Naive thymus-derived CD8-positive, alpha-beta T cell (primary cell): Measurements from ENCODE around the gene HS3ST2. TPM values are rescaled to one million over a fixed set of nuclear protein-coding genes. Genes with fewer than 3 reads are reported as not detected.
"Not testable (repeated sequence)": the region's sequence is repeated elsewhere in the genome, so short reads cannot be mapped to it uniquely, and the experiment has no call there.

ENCODE experiments used
- ATAC-seq, 2 donors: fragments of 150-1000 bp; cut with Tn5 transposase in 1 of 2; sonication (Bioruptor Pico), chemical (Tn5 transposase) in 1 of 2; 1 replicate in 1 of 2; 2 replicates in 1 of 2; pipeline ENCODE4 v1.10.0; 2021; ENCODE audit warnings: mild to moderate bottlenecking in 2 of 2, moderate library complexity in 2 of 2
- POLR2A ChIA-PET: fragments of 350-600 bp; sonication (Branson Sonifier 250); formaldehyde crosslinking; loops from one replicate; lab custom pipeline; 2021; ENCODE audit warnings: antibody characterized with exemption; lab: Charles Lee
- DNase-seq, 10 donors: peaks; one replicate each; pipeline versions ENCODE4 v3.0.0 to v3.0.0-alpha.2; 2020 to 2022
- H3K27ac Mint-ChIP-seq, 10 donors: one replicate each; pipeline ENCODE4 v1.8.0; 2020 to 2022; ENCODE audit warnings: mild to moderate bottlenecking in 10 of 10, mixed read lengths in 10 of 10, moderate library complexity in 4 of 10, inconsistent platforms in 1 of 10
- H3K27me3 Mint-ChIP-seq, 5 donors: one replicate each; pipeline ENCODE4 v1.8.0; 2021 to 2022; ENCODE audit warnings: mixed read lengths in 5 of 5
- H3K36me3 Mint-ChIP-seq, 3 donors: one replicate each; pipeline ENCODE4 v1.8.0; 2020 to 2022; ENCODE audit warnings: mixed read lengths in 3 of 3, mild to moderate bottlenecking in 2 of 3, inconsistent platforms in 1 of 3
- H3K4me1 Mint-ChIP-seq, 4 donors: one replicate each; pipeline ENCODE4 v1.8.0; 2021 to 2022; ENCODE audit warnings: mixed read lengths in 4 of 4
- H3K4me3 Mint-ChIP-seq, 10 donors: one replicate each; pipeline ENCODE4 v1.8.0; 2020 to 2022; ENCODE audit warnings: mild to moderate bottlenecking in 10 of 10, mixed read lengths in 10 of 10, moderate library complexity in 6 of 10, inconsistent platforms in 1 of 10
- H3K9me3 Mint-ChIP-seq, 9 donors: one replicate each; pipeline ENCODE4 v1.8.0; 2020 to 2022; ENCODE audit warnings: mixed read lengths in 9 of 9, mild to moderate bottlenecking in 3 of 9, inconsistent platforms in 1 of 9, moderate library complexity in 1 of 9
- polyA plus RNA-seq, 3 donors: library from polyadenylated mRNA; unstranded; fragments of 300-500 nt; fragmentation: Illumina TruSeq; gene quantifications; one replicate each; pipeline ENCODE4 v1.2.3, GENCODE V29; 2021
- total RNA-seq, 8 experiments: library from RNA in 2 of 8; stranded (reverse) in 2 of 8; gene quantifications; one replicate each; pipeline ENCODE4 v1.2.3 and lab custom pipeline; 2021 to 2026

The HS3ST2 gene
- total and polyA plus RNA-seq, 5 experiments from 2014 or later = not detected

GRCh38 chr16:22897184-22897583 lies 83.2 kb downstream of the HS3ST2 start:
- DNase-seq (no peak), ATAC-seq (no peak)
- peaks cover 8 to 38% (median 22%) of the 10 kb centered on the region in 5 donors for H3K27me3 Mint-ChIP-seq
- H3K4me3 Mint-ChIP-seq = no peak overlapping the region
- peaks cover 0 to 3% (median 0%) of the 10 kb centered on the region in 9 donors for H3K9me3 Mint-ChIP-seq
- no peak overlapping the region for H3K27ac Mint-ChIP-seq
- H3K36me3 Mint-ChIP-seq = no peaks in the 10 kb centered on the region
- no peaks in the 10 kb centered on the region for H3K4me1 Mint-ChIP-seq
- POLR2A ChIA-PET = no interaction called here

DNA sequence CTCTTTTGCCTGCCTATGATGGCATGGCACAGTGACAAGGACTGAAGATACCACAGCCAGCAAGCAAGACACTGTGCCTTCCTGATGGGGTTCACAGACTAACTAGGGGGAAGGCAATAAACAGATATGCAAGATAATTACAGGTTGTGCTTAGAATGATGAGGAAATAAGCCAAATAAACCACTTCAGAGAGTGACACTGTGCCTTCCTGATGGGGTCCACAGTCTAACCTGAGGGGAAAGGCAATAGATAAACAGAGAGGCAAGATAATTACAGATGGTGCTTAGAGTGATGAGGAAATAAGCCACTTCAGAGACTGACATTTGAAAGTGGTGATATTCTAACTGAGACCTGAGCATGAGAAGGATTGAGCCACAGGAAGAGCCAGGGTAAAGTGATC lies 84.2 kb downstream of the HS3ST2 start:
- ATAC-seq = no peak
- Mint-ChIP-seq H3K36me3 (no peaks in the 10 kb centered on the region), H3K27ac (no peak overlapping the region), H3K27me3 (peaks cover 13 to 38% (median 22%) of the 10 kb centered on the region in 5 donors), H3K9me3 (peaks cover 0 to 3% (median 0%) of the 10 kb centered on the region in 9 donors), H3K4me1 (no peaks in the 10 kb centered on the region), H3K4me3 (no peak overlapping the region)
- POLR2A ChIA-PET = no interaction called here
- no peak for DNase-seq

GRCh38 chr16:22898874-22899348 lies 84.9 kb downstream of the HS3ST2 start:
- H3K36me3 Mint-ChIP-seq = no peaks in the 10 kb centered on the region
- POLR2A ChIA-PET = no interaction called here
- ATAC-seq = no peak
- H3K27ac Mint-ChIP-seq = no peak overlapping the region
- peaks cover 13 to 36% (median 22%) of the 10 kb centered on the region in 5 donors for H3K27me3 Mint-ChIP-seq
- H3K9me3 Mint-ChIP-seq = peaks cover 0 to 3% (median 0%) of the 10 kb centered on the region in 9 donors
- no peaks in the 10 kb centered on the region for H3K4me1 Mint-ChIP-seq
- peak in 7 of 10 donors; percentile 5 to 34 (median 9) for DNase-seq
- no peak overlapping the region for H3K4me3 Mint-ChIP-seq

- H3K4me3 Mint-ChIP-seq, ATAC-seq, H3K4me1 Mint-ChIP-seq, H3K9me3 Mint-ChIP-seq, POLR2A ChIA-PET, DNase-seq, H3K27ac Mint-ChIP-seq, H3K36me3 Mint-ChIP-seq: not testable (repeated sequence)
- peaks cover 14 to 29% (median 21%) of the 10 kb centered on the region in 5 donors for H3K27me3 Mint-ChIP-seq
Observed at GRCh38 chr16:22899567-22899966, 85.6 kb downstream of the HS3ST2 start.

- DNase-seq = no peak
- no peak for ATAC-seq
- no peak overlapping the region for H3K4me3 Mint-ChIP-seq
- POLR2A ChIA-PET = no interaction called here
- no peak overlapping the region for H3K27ac Mint-ChIP-seq
- no peaks in the 10 kb centered on the region for H3K4me1 Mint-ChIP-seq
- peaks cover 0 to 3% (median 0%) of the 10 kb centered on the region in 9 donors for H3K9me3 Mint-ChIP-seq
- peaks cover 17 to 36% (median 18%) of the 10 kb centered on the region in 5 donors for H3K27me3 Mint-ChIP-seq
- H3K36me3 Mint-ChIP-seq = no peaks in the 10 kb centered on the region
Observed at GRCh38 chr16:22900863-22901262, 86.9 kb downstream of the HS3ST2 start.

- ATAC-seq (no peak), DNase-seq (no peak)
- Mint-ChIP-seq H3K36me3 (no peaks in the 10 kb centered on the region), H3K27me3 (peaks cover 12 to 30% (median 14%) of the 10 kb centered on the region in 5 donors), H3K27ac (no peak overlapping the region), H3K4me1 (no peaks in the 10 kb centered on the region), H3K9me3 (peaks cover 0 to 3% (median 0%) of the 10 kb centered on the region in 9 donors), H3K4me3 (no peak overlapping the region)
- POLR2A ChIA-PET = no interaction called here
Observed at GRCh38 chr16:22901563-22901962, 87.6 kb downstream of the HS3ST2 start.

- no peak for ATAC-seq
- no peak overlapping the region for H3K4me3 Mint-ChIP-seq
- H3K4me1 Mint-ChIP-seq = no peaks in the 10 kb centered on the region
- H3K9me3 Mint-ChIP-seq = no peaks in the 10 kb centered on the region
- POLR2A ChIA-PET = no interaction called here
- H3K27ac Mint-ChIP-seq = no peak overlapping the region
- peaks cover 9 to 24% (median 14%) of the 10 kb centered on the region in 5 donors for H3K27me3 Mint-ChIP-seq
- DNase-seq = no peak
- H3K36me3 Mint-ChIP-seq = no peaks in the 10 kb centered on the region
Observed at GRCh38 chr16:22903716-22904115, 89.8 kb downstream of the HS3ST2 start.

GRCh38 chr16:22912654-22913053 lies 98.7 kb downstream of the HS3ST2 start:
- Mint-ChIP-seq H3K27ac (no peak overlapping the region), H3K36me3 (no peaks in the 10 kb centered on the region), H3K4me1 (no peaks in the 10 kb centered on the region), H3K27me3 (peaks cover 2 to 12% (median 7%) of the 10 kb centered on the region in 5 donors), H3K4me3 (no peak overlapping the region), H3K9me3 (no peaks in the 10 kb centered on the region)
- POLR2A ChIA-PET = no interaction called here
- DNase-seq (no peak), ATAC-seq (no peak)

GRCh38 chr16:22915003-22915402 lies 101.0 kb downstream of the HS3ST2 start:
- POLR2A ChIA-PET = no interaction called here
- Mint-ChIP-seq H3K4me1 (no peaks in the 10 kb centered on the region), H3K9me3 (no peaks in the 10 kb centered on the region), H3K4me3 (no peak overlapping the region), H3K27ac (no peak overlapping the region), H3K36me3 (no peaks in the 10 kb centered on the region), H3K27me3 (peaks cover 3 to 25% (median 7%) of the 10 kb centered on the region in 5 donors)
- ATAC-seq (no peak), DNase-seq (no peak)

GRCh38 chr16:22923491-22923890 lies 109.5 kb downstream of the HS3ST2 start:
- DNase-seq = no peak
- Mint-ChIP-seq H3K4me3 (no peak overlapping the region), H3K9me3 (no peaks in the 10 kb centered on the region), H3K36me3 (no peaks in the 10 kb centered on the region), H3K27ac (no peak overlapping the region), H3K27me3 (peaks cover 2 to 38% (median 22%) of the 10 kb centered on the region in 5 donors), H3K4me1 (no peaks in the 10 kb centered on the region)
- POLR2A ChIA-PET = no interaction called here
- ATAC-seq = no peak

GRCh38 chr16:22924492-22924891 lies 110.5 kb downstream of the HS3ST2 start:
- Mint-ChIP-seq H3K27ac (no peak overlapping the region), H3K4me3 (no peak overlapping the region), H3K36me3 (no peaks in the 10 kb centered on the region), H3K4me1 (no peaks in the 10 kb centered on the region), H3K9me3 (no peaks in the 10 kb centered on the region), H3K27me3 (peaks cover 2 to 32% (median 19%) of the 10 kb centered on the region in 5 donors)
- ATAC-seq (no peak), DNase-seq (no peak)
- POLR2A ChIA-PET = no interaction called here

DNA sequence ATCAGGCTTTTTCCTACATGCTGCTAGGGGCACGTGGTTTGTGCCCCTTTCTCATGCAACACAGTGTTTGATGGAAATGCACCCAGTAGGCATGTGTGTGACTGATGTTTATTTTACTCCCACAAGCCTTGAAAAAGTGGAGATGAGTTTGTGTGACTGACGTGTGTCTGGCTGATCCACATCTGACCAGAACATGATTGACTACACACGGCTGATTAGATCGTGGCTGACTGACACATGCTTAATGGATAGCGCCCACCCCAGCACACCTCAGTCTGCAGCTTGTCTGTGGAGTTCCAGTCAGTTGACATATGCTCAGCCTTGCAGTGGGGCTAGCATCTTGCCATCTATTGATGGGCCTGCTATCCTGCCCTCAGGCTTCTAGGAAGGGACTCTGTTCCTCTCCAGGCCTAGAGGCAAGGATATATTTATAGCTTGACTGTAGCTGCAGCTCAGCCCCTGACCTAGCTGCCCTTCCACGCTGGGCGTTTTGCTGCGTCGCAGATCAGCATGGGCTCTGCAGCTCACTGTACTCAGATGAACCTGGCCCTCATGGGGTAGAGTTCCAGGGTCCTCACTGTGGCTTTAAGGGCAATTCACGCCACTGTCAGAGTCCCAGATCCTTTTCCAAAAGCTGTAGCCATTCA lies 112.3 kb downstream of the HS3ST2 start:
- Mint-ChIP-seq H3K36me3 (no peaks in the 10 kb centered on the region), H3K4me1 (no peaks in the 10 kb centered on the region), H3K9me3 (no peaks in the 10 kb centered on the region), H3K27ac (no peak overlapping the region), H3K4me3 (no peak overlapping the region), H3K27me3 (peaks cover 2 to 20% (median 17%) of the 10 kb centered on the region in 5 donors)
- ATAC-seq (no peak), DNase-seq (no peak)
- POLR2A ChIA-PET = no interaction called here

- no peak for DNase-seq
- Mint-ChIP-seq H3K4me3 (no peak overlapping the region), H3K27ac (no peak overlapping the region), H3K27me3 (peaks cover 3 to 22% (median 17%) of the 10 kb centered on the region in 5 donors), H3K36me3 (no peaks in the 10 kb centered on the region), H3K9me3 (no peaks in the 10 kb centered on the region), H3K4me1 (no peaks in the 10 kb centered on the region)
- POLR2A ChIA-PET = no interaction called here
- ATAC-seq = no peak
Observed at GRCh38 chr16:22927306-22927705, 113.3 kb downstream of the HS3ST2 start.
